Testis (tissue), 2 donors: ENCODE data around the gene PRELID2.

ENCODE experiments used
- POLR2A ChIP-seq: fragments of 450-650 bp; IDR thresholded peaks from one replicate; pipeline ENCODE4 v1.6.1; 2017; ENCODE audit warnings: antibody characterized with exemption, mild to moderate bottlenecking, moderate library complexity
- TF ChIP-seq, protein P1 (sequence below), 3 experiments: fragments of 450-650 bp in 2 of 3; fragments of 200-600 bp in 1 of 3; sonication (generic) in 1 of 3; IDR thresholded peaks; one replicate each; pipeline ENCODE4 v1.5.1; 2016 to 2019; ENCODE audit warnings: antibody characterized with exemption in 3 of 3, mild to moderate bottlenecking in 2 of 3, moderate library complexity in 1 of 3

DNA sequence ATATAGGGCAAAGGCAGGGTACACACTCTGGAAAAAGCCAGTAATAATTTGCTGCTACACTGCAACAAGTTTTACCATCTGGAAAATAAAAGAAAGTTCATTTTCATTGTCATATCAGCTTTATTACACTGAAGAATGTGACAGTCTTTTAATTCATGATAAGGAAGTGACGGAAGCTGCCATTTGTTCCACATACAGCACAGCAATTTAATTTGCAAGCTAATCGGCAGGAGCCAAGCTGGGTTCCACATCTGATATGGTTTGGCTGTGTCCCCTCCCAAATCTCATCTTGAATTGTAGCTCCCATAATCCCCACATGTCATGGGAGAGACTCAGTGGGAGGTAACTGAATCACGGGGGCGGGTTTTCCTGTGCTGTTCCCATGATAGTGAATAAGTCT lies 16.5 kb downstream of the PRELID2 start:
- TF ChIP-seq, protein P1, sequence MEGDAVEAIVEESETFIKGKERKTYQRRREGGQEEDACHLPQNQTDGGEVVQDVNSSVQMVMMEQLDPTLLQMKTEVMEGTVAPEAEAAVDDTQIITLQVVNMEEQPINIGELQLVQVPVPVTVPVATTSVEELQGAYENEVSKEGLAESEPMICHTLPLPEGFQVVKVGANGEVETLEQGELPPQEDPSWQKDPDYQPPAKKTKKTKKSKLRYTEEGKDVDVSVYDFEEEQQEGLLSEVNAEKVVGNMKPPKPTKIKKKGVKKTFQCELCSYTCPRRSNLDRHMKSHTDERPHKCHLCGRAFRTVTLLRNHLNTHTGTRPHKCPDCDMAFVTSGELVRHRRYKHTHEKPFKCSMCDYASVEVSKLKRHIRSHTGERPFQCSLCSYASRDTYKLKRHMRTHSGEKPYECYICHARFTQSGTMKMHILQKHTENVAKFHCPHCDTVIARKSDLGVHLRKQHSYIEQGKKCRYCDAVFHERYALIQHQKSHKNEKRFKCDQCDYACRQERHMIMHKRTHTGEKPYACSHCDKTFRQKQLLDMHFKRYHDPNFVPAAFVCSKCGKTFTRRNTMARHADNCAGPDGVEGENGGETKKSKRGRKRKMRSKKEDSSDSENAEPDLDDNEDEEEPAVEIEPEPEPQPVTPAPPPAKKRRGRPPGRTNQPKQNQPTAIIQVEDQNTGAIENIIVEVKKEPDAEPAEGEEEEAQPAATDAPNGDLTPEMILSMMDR (IDR thresholded peaks at IDR 0.05), result no peak
- TF ChIP-seq POLR2A, result no peak
